Measurements from ENCODE around the gene ATP6V1F.

ATP6V1F gene

GRCh38 chr7:128915271-128915819, 52.7 kb downstream of the ATP6V1F start:
- no peaks in the 10 kb centered on the region for H3K27me3 ChIP-seq (replicated peaks; ENCODE audit: control insufficient read depth, insufficient read depth, low read length)
- DNase-seq (ENCODE audit: extremely low read depth, insufficient read length), result no peak
- no peaks in the 10 kb centered on the region for H3K36me3 ChIP-seq (ENCODE audit: control insufficient read depth, insufficient read depth, low read length)
- H3K4me3 ChIP-seq (replicated peaks; ENCODE audit: low read depth, low read length), result no peak overlapping the region
- TF ChIP-seq CTCF (IDR thresholded peaks at IDR 0.05; ENCODE audit: insufficient read depth, low read length, poor library complexity, severe bottlenecking), result no peak

Data from GM06990 (cell line).